ENCODE results near the gene BCOR. TPM values are rescaled to one million over a fixed set of nuclear protein-coding genes. Genes with fewer than 3 reads are reported as not detected.

BCOR gene
- total and polyA plus RNA-seq, 2 of the 13 experiments (the other 11 are each of a cell fraction or from before 2014, with no cell fraction given), result 14.3 to 15.2 TPM

DNA sequence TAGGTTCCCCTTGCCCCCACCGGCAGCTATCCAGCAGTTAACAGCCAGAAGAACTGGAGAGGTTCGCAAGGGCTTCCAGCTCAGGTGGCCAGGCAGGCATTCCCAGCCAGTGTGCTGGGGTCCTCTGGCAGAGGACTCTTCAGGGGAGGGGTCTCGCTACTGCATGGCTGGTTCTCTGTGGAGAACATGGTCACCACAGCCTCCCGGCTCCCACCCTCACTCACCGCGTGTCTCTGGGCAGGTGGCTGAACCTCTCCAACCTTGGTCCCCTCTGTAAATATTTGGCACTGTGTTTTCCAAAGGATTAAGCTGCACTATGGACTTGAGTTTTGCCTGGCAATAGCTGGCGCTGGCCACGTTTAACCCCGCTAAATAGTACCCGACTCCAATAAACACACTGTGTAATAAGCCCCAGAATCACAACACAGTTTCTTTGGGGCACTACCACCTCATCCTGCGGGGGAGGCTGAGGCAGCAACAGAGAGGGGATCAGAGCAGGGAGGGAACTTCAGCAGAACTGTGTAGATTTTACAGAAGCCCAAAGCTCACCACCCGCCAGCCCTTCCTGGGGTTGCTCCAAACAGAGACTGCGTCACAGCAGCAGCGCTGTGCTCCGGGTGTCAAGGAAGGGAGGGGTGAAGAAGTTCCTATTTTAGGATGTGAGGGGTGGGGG, 15.2 kb downstream of the BCOR start:
- Histone ChIP-seq H3K79me2 (ENCODE audit: insufficient read depth, low read length) (peaks cover 75% of the 10 kb centered on the region), H3K27ac (ENCODE audit: extremely low read length, insufficient read depth, low read length) (peak overlapping the region; percentile 76), H4K20me1 (ENCODE audit: insufficient read depth, low read length) (peaks cover 31% of the 10 kb centered on the region), H3K36me3 (replicated peaks in 1 of 2; ENCODE audit: control insufficient read depth in 1 of 2, insufficient read depth in 2 of 2, low read length in 2 of 2) (peaks cover 0 to 6% of the 10 kb centered on the region in 2 experiments; a peak in 2 of 5 replicates), H3K4me1 (ENCODE audit: insufficient read depth, low read length) (peaks cover 65% of the 10 kb centered on the region), H3K27me3 (ENCODE audit: control insufficient read depth in 1 of 2, insufficient read depth in 2 of 2, low read length in 2 of 2) (no peaks in the 10 kb centered on the region), H3K9me3 (ENCODE audit: low read length) (no peaks in the 10 kb centered on the region), H3K4me2 (ENCODE audit: low read depth, low read length) (peak overlapping the region; percentile 66), H3K9ac (ENCODE audit: insufficient read depth, low read depth, low read length) (no peak overlapping the region), H2AFZ (ENCODE audit: low read length) (no peak overlapping the region), H3K4me3 (replicated peaks in 1 of 3; ENCODE audit: insufficient read depth in 1 of 3, low read depth in 2 of 3, low read length in 3 of 3) (peak overlapping the region in 2 of 3 experiments; percentile 9 to 67; a peak in 3 of 6 replicates)
- in situ Hi-C loops (cut with HindIII; ENCODE audit: extremely low pct_ligation_motif_present, low pct_unique_long_range_greater_than_20kb) (loop anchor here (10.0 kb wide), 1 partner anchor 182 kb away; no protein-coding TSS in a partner anchor), intact Hi-C loops (cut with micrococcal nuclease; ENCODE audit: unreplicated experiment) (loop anchor here (5.0 kb wide), 2 partner anchors 75 to 90 kb away; no protein-coding TSS in a partner anchor)
- ChIA-PET POLR2A (interaction anchor here (0.7 to 2.7 kb wide), 13 partner anchors 11 to 180 kb away, joined by 3 to 13 read pairs (median 5); partner anchors contain the start of gene BCOR), CTCF (ENCODE audit: low intra/inter-chr PET ratio, low total read pairs) (no interaction called here)
- DNase-seq (ENCODE audit: low spot score), result peak; percentile 68
- peak; percentile 79 for ATAC-seq
- FAIRE-seq, result peak; percentile 87
- WGBS (ENCODE audit: low lambda C conversion rate), result 0% methylated on average over 3 of the region's 15 CpGs
- no TSS peak for BruUV-seq (replicated peaks)
- TF ChIP-seq FOXP1 (IDR thresholded peaks at IDR 0.05), result no peak
- TF ChIP-seq FOXP1 (CRISPR knock-in tag; IDR thresholded peaks at IDR 0.05), result peak; percentile 62
- peak; percentile 56; the same call in 1 of the 2 replicates for TF ChIP-seq NCOA2 (CRISPR knock-in tag; IDR thresholded peaks at IDR 0.05)
- no peak for TF ChIP-seq LCORL (IDR thresholded peaks at IDR 0.05)
- 0 out of 2 replicates have a peak, but pooled peaks have one; percentile 28 for TF ChIP-seq LCORL (CRISPR knock-in tag; IDR thresholded peaks at IDR 0.05)
- no peak; the same call in 1 of the 2 replicates for TF ChIP-seq ZBTB20 (CRISPR knock-in tag; IDR thresholded peaks at IDR 0.05; ENCODE audit: borderline replicate concordance, low read depth)
- peak; percentile 72 for TF ChIP-seq RFXAP (CRISPR knock-in tag; IDR thresholded peaks at IDR 0.05; ENCODE audit: borderline replicate concordance)
- TF ChIP-seq, protein P1, sequence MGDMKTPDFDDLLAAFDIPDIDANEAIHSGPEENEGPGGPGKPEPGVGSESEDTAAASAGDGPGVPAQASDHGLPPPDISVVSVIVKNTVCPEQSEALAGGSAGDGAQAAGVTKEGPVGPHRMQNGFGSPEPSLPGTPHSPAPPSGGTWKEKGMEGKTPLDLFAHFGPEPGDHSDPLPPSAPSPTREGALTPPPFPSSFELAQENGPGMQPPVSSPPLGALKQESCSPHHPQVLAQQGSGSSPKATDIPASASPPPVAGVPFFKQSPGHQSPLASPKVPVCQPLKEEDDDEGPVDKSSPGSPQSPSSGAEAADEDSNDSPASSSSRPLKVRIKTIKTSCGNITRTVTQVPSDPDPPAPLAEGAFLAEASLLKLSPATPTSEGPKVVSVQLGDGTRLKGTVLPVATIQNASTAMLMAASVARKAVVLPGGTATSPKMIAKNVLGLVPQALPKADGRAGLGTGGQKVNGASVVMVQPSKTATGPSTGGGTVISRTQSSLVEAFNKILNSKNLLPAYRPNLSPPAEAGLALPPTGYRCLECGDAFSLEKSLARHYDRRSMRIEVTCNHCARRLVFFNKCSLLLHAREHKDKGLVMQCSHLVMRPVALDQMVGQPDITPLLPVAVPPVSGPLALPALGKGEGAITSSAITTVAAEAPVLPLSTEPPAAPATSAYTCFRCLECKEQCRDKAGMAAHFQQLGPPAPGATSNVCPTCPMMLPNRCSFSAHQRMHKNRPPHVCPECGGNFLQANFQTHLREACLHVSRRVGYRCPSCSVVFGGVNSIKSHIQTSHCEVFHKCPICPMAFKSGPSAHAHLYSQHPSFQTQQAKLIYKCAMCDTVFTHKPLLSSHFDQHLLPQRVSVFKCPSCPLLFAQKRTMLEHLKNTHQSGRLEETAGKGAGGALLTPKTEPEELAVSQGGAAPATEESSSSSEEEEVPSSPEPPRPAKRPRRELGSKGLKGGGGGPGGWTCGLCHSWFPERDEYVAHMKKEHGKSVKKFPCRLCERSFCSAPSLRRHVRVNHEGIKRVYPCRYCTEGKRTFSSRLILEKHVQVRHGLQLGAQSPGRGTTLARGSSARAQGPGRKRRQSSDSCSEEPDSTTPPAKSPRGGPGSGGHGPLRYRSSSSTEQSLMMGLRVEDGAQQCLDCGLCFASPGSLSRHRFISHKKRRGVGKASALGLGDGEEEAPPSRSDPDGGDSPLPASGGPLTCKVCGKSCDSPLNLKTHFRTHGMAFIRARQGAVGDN (CRISPR knock-in tag; IDR thresholded peaks at IDR 0.05), result peak; percentile 76
- TF ChIP-seq KDM6A (CRISPR knock-in tag; IDR thresholded peaks at IDR 0.05; ENCODE audit: low read depth), result peak; percentile 63
- TF ChIP-seq, protein P2, sequence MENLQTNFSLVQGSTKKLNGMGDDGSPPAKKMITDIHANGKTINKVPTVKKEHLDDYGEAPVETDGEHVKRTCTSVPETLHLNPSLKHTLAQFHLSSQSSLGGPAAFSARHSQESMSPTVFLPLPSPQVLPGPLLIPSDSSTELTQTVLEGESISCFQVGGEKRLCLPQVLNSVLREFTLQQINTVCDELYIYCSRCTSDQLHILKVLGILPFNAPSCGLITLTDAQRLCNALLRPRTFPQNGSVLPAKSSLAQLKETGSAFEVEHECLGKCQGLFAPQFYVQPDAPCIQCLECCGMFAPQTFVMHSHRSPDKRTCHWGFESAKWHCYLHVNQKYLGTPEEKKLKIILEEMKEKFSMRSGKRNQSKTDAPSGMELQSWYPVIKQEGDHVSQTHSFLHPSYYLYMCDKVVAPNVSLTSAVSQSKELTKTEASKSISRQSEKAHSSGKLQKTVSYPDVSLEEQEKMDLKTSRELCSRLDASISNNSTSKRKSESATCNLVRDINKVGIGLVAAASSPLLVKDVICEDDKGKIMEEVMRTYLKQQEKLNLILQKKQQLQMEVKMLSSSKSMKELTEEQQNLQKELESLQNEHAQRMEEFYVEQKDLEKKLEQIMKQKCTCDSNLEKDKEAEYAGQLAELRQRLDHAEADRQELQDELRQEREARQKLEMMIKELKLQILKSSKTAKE (CRISPR knock-in tag; IDR thresholded peaks at IDR 0.05; ENCODE audit: borderline replicate concordance), result 0 out of 2 replicates have a peak, but pooled peaks have one; percentile 30
- no peak for TF ChIP-seq KDM2A (CRISPR knock-in tag; IDR thresholded peaks at IDR 0.05; ENCODE audit: borderline replicate concordance, low read depth)
- TF ChIP-seq FOXK1 (CRISPR knock-in tag; IDR thresholded peaks at IDR 0.05; ENCODE audit: borderline replicate concordance, low read depth), result peak; percentile 35; the same call in 1 of the 2 replicates
- no peak for TF ChIP-seq ZNF782 (CRISPR knock-in tag; IDR thresholded peaks at IDR 0.05; ENCODE audit: borderline replicate concordance)
- TF ChIP-seq ELF3 (CRISPR knock-in tag; IDR thresholded peaks at IDR 0.05), result peak; percentile 48; the same call in 1 of the 2 replicates
- TF ChIP-seq SUZ12 (IDR thresholded peaks at IDR 0.05; ENCODE audit: low read depth, low read length), result no peak
- TF ChIP-seq, protein P3, sequence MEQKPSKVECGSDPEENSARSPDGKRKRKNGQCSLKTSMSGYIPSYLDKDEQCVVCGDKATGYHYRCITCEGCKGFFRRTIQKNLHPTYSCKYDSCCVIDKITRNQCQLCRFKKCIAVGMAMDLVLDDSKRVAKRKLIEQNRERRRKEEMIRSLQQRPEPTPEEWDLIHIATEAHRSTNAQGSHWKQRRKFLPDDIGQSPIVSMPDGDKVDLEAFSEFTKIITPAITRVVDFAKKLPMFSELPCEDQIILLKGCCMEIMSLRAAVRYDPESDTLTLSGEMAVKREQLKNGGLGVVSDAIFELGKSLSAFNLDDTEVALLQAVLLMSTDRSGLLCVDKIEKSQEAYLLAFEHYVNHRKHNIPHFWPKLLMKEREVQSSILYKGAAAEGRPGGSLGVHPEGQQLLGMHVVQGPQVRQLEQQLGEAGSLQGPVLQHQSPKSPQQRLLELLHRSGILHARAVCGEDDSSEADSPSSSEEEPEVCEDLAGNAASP (CRISPR knock-in tag; IDR thresholded peaks at IDR 0.05; ENCODE audit: borderline replicate concordance), result peak; percentile 86; the same call in 1 of the 2 replicates
- TF ChIP-seq MYC (CRISPR knock-in tag; IDR thresholded peaks at IDR 0.05; ENCODE audit: borderline replicate concordance), result peak; percentile 73; the same call in 1 of the 2 replicates
